Right lobe of liver (tissue), 6 donors: ENCODE measurements around the gene MTRR. TPM values are rescaled to one million over a fixed set of nuclear protein-coding genes. Genes with fewer than 3 reads are reported as not detected.

Source experiments
- ATAC-seq, 4 donors: fragments of 200-7000 bp; cut with Tn5 transposase; one replicate each; pipeline ENCODE4 v1.9.1; 2020; ENCODE audit warnings: mild to moderate bottlenecking in 4 of 4, moderate library complexity in 4 of 4
- DNase-seq, 3 donors: peaks; one replicate each; pipeline ENCODE4 v3.0.0-alpha.2; 2020
- H3K27ac ChIP-seq, 3 donors: fragments of 200-600 bp; one replicate each; pipeline ENCODE4 v1.8.0; 2022
- H3K27me3 ChIP-seq, 2 donors: fragments of 200-600 bp; one replicate each; pipeline ENCODE4 v1.8.0; 2022
- H3K36me3 ChIP-seq, 4 donors: fragments of 200-600 bp; sonication (generic) in 1 of 4; one replicate each; pipeline versions ENCODE4 v1.5.1 to v1.8.0; 2017 to 2022; ENCODE audit warnings: control low read depth in 1 of 4
- H3K4me1 ChIP-seq, 4 donors: fragments of 200-600 bp; sonication (generic) in 1 of 4; one replicate each; pipeline versions ENCODE4 v1.5.1 to v1.8.0; 2017 to 2022; ENCODE audit warnings: control low read depth in 1 of 4
- H3K4me3 ChIP-seq, 3 donors: fragments of 200-600 bp; one replicate each; pipeline ENCODE4 v1.8.0; 2022
- H3K9me3 ChIP-seq, 4 donors: fragments of 200-600 bp; sonication (generic) in 1 of 4; one replicate each; pipeline versions ENCODE4 v1.5.1 to v1.8.0; 2017 to 2022; ENCODE audit warnings: control low read depth in 1 of 4
- CTCF ChIP-seq, 4 donors: fragments of 200-600 bp in 3 of 4; fragments of 450-650 bp in 1 of 4; IDR thresholded peaks; one replicate each; pipeline versions ENCODE4 v1.5.1 to v1.8.0; 2016 to 2022; ENCODE audit warnings: antibody characterized with exemption in 4 of 4, mild to moderate bottlenecking in 2 of 4
- POLR2A ChIP-seq: fragments of 450-650 bp; IDR thresholded peaks from one replicate; pipeline ENCODE4 v1.6.1; 2017; ENCODE audit warnings: antibody characterized with exemption, mild to moderate bottlenecking
- WGBS: methylation state at CpG from one replicate; pipeline ENCODE4 v1.1.6; 2018; ENCODE audit warnings: low coverage, low lambda C conversion rate; ENCODE audit not compliant: insufficient coverage; ENCODE audit errors: missing lambda C conversion rate; 5-methylcytosine and 5-hydroxymethylcytosine counted together
- intact Hi-C, 2 donors: fragments of 100-400 bp; cut with DNase I; formaldehyde crosslinking; loops; one replicate each; pipeline versions ENCODE4 v1.11.2 to v1.14.1; 2022
- total RNA-seq, 6 experiments: library from RNA; depleted of rRNA in 2 of 6; stranded (reverse); fragments of >200 nt in 2 of 6; fragmentation: NEBNext Ultra II Directional in 3 of 6; extraction: Animal tissue kit (Norgen Biotek cat#: 25700) in 3 of 6; gene quantifications; one replicate each; pipeline versions ENCODE4 v1.1.0 to v1.2.4, GENCODE V29; 2016 to 2023
- donor health status: DM: no; HTN: yes; CAD: no.
- donor health status: DM: no; HTN: no; CAD: no.
- donor health status: DM: no; HTN: no; CAD: no.
- donor health status: DM: no; HTN: yes; CAD: no.
- donor health status: DM: no; HTN: yes; CAD: no.

MTRR gene
- total RNA-seq, 6 experiments from 2014 or later, result 31.5 to 42.1 (median 36.7) TPM

DNA sequence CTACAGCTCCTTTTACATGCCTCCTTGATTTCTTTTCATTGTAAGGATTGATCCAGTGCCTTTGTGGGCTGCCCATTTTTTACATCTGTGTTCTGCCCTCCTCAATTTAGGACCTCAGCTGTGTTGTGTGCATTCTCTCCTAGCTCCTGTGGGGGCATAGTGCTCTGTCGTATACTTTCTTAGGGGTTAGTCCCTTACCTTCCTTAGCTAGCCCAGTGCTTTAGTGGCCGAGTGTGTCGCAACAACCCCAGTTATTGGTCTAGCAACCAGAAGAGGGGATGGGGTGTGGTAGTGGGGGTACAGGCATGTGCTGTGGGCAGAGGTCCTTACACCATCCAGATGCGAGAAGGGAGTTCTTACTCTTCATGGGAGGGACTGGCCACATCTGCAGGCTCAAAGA lies 12.1 kb downstream of the MTRR start:
- no peak for ATAC-seq
- H3K27ac ChIP-seq, result no peak overlapping the region
- DNase-seq, result no peak
- no peaks in the 10 kb centered on the region for H3K9me3 ChIP-seq
- intact Hi-C loops, result no loop called here
- H3K4me3 ChIP-seq, result no peak overlapping the region
- 78% methylated on average over 4 of the region's 4 CpGs for WGBS
- peaks cover 0 to 46% (median 9%) of the 10 kb centered on the region in 4 donors for H3K36me3 ChIP-seq
- peaks cover 0 to 30% (median 14%) of the 10 kb centered on the region in 4 donors for H3K4me1 ChIP-seq
- TF ChIP-seq POLR2A, result no peak
- no peak for TF ChIP-seq CTCF (IDR thresholded peaks at IDR 0.05)
- no peaks in the 10 kb centered on the region for H3K27me3 ChIP-seq

DNA sequence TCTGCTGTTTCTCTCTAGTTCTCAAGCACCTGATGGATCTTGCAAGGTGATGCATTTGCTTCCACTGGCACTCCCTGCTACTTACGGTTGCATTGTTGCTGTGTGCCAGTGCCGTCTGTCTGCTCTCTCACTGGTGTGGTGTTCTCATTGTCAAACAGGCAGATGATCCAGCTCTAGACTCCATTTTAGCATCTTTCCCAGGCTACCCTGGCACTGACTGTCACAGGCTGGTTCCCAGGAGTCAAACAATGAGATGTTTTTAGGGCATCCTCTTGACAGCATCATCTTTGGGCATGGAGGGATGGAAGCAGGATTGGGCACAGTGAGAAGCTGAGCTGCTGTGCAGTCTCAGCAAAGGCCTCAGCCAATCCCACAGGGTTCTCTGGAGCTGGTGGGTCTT lies 12.9 kb downstream of the MTRR start:
- Histone ChIP-seq H3K9me3 (no peaks in the 10 kb centered on the region), H3K27ac (no peak overlapping the region), H3K4me1 (peaks cover 0 to 29% (median 14%) of the 10 kb centered on the region in 4 donors), H3K4me3 (no peak overlapping the region), H3K36me3 (peaks cover 0 to 46% (median 12%) of the 10 kb centered on the region in 4 donors), H3K27me3 (no peaks in the 10 kb centered on the region)
- DNase-seq (no peak), ATAC-seq (no peak)
- WGBS, result no CpG with 5 or more reads among the region's 2 CpGs
- intact Hi-C loops, result no loop called here
- TF ChIP-seq POLR2A, result no peak
- no peak for TF ChIP-seq CTCF (IDR thresholded peaks at IDR 0.05)

- no peak for TF ChIP-seq POLR2A
- no peak for TF ChIP-seq CTCF (IDR thresholded peaks at IDR 0.05)
- H3K4me1 ChIP-seq, result peaks cover 0 to 17% (median 8%) of the 10 kb centered on the region in 4 donors
- 66% methylated on average over 4 of the region's 4 CpGs for WGBS
- H3K36me3 ChIP-seq, result peaks cover 0 to 47% (median 14%) of the 10 kb centered on the region in 4 donors
- no peaks in the 10 kb centered on the region for H3K27me3 ChIP-seq
- DNase-seq (no peak), ATAC-seq (no peak)
- intact Hi-C loops, result no loop called here
- no peak overlapping the region for H3K4me3 ChIP-seq
- no peak overlapping the region for H3K27ac ChIP-seq
- no peaks in the 10 kb centered on the region for H3K9me3 ChIP-seq
Measured at GRCh38 chr5:7882926-7883325, 14.0 kb downstream of the MTRR start.

- no peaks in the 10 kb centered on the region for H3K27me3 ChIP-seq
- H3K36me3 ChIP-seq, result peaks cover 0 to 64% (median 18%) of the 10 kb centered on the region in 4 donors
- peaks cover 0 to 3% (median 1%) of the 10 kb centered on the region in 4 donors for H3K4me1 ChIP-seq
- DNase-seq, result no peak
- H3K27ac ChIP-seq, result no peak overlapping the region
- TF ChIP-seq POLR2A (no peak), CTCF (IDR thresholded peaks at IDR 0.05) (no peak)
- intact Hi-C loops, result no loop called here
- peak in 1 of 4 donors; percentile 46 for ATAC-seq
- H3K9me3 ChIP-seq, result no peaks in the 10 kb centered on the region
- WGBS, result 84% methylated on average over 5 of the region's 5 CpGs
- no peak overlapping the region for H3K4me3 ChIP-seq
Measured at GRCh38 chr5:7884491-7885267, 15.7 kb downstream of the MTRR start.
